Hematopoietic multipotent progenitor cell treated with erythropoietin and hydrocortisone succinate and interleukin-3 and kit ligand, for 15 days (in vitro differentiated cells): Measurements from ENCODE around the gene C1QTNF4.
A peak's percentile ranks its signal among the peaks of the same experiment; 100 is the strongest.
"Not testable (repeated sequence)": the region's sequence is repeated elsewhere in the genome, so short reads cannot be mapped to it uniquely, and the experiment has no call there.

Experiments
- DNase-seq: peaks from one replicate; pipeline ENCODE4 v3.0.0-alpha.2; 2015; ENCODE audit warnings: low spot score

C1QTNF4 gene

DNA sequence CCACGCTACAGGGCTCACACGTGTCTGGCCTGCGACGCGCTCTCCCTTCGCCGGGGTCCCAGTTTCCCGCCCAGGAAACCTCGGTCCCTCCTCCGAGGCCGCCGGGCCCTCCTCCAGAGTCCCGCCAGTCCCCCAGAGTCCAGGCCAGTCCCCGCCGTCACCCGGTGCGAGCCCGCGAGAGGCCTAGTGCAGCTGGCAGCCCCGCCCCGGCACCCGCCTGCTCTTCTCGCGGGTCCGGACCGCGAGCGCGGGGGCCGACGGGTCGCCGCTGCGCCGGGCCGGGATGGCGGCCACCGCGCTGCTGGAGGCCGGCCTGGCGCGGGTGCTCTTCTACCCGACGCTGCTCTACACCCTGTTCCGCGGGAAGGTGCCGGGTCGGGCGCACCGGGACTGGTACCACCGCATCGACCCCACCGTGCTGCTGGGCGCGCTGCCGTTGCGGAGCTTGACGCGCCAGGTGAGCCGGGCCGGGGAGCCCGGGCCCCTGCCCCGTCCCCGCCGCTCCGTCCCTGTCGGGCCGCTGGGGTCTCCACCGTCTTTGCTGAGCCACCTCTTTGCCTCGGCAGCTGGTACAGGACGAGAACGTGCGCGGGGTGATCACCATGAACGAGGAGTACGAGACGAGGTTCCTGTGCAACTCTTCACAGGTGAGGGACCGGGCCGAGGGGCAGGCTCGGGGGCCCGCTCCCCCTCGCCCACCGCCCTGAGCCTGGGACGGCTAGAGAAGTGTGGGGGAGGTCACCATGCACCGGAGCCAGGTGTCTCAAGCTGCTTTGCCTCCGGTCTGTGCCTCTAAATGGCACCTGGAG, 28.7 kb downstream of the C1QTNF4 start, which contains the start of gene PTPMT1:
TSS of gene PTPMT1 (plus strand) at position 260 of the 809 bp plus-strand sequence. CDS start at position 284, 24 bp downstream.
- DNase-seq = peak; percentile 58

GRCh38 chr11:47564933-47565339, 29.3 kb downstream of the C1QTNF4 start:
- DNase-seq = no peak

DNA sequence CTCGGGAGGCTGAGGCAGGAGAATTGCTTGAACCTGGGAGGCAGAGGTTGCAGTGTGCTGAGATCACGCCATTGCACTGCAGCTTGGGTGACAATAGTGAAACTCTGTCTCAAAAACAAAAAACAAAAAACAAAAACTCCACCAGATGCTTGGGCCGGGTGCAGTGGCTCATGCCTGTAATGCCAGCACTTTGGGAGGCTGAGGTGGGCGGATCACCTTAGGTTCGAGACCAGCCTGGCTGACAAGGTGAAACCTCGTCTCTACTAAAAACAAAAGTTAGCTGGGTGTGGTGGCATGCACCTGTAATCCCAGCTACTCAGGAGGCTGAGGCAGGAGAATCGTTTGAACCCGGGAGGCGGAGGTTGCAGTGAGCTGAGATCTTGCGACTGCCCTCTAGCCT, 29.8 kb downstream of the C1QTNF4 start:
- not testable (repeated sequence) for DNase-seq

DNA sequence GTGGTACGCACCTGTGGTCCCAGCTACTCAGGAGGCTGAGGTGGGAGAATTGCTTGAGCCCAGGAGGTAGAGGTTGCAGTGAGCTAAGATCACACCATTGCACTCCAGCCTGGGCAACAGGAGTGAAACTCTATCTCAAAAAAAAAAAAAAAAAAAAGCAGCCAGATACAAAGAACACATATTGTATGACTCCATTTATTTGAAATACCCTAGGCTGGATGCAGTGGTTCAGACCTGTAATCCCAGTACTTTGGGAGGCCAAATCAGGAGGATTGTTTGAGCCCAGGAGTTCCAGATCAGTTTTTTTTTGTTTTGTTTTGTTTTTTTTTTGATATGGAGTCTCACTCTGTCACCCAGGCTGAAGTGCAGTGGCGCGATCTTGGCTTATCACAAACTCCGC, 31.8 kb downstream of the C1QTNF4 start:
- not testable (repeated sequence) for DNase-seq

GRCh38 chr11:47560426-47560825, 33.8 kb downstream of the C1QTNF4 start:
- DNase-seq = no peak

GRCh38 chr11:47558695-47559094, 35.5 kb downstream of the C1QTNF4 start:
- no peak for DNase-seq

GRCh38 chr11:47557004-47557403, 37.2 kb downstream of the C1QTNF4 start:
- DNase-seq = not testable (repeated sequence)

- no peak for DNase-seq
Measured at GRCh38 chr11:47553406-47553743, 40.8 kb downstream of the C1QTNF4 start.

GRCh38 chr11:47552566-47553405, 41.4 kb downstream of the C1QTNF4 start, which contains the start of gene CELF1:
CELF1 (minus strand) TSS chr11:47553132; CDS start chr11:47499523, 53,609 bp downstream.
- peak; percentile 93 for DNase-seq

DNA sequence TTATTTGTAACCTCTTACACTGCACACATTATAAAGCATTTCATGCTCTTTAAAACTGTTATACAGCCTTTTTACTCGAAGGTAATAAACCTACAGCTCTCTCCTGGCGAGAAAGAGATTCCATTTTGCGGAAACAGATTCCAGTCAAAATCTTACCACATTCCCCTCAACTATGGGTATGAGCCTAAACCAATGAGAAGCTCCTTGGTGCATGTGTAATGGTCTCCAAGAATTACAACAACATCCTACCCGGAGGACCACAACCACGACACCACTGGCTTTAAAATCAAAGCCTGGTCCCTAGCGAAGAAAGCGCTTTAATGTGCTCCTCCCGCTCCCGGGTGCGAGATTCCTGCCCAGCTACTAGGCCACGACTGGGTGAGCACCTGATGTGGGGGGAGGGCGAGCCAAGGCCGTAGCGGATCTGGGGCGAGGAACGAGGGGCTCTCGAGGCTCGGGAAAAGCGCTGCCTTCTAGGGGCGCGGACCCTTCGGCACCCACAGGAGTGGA, 42.1 kb downstream of the C1QTNF4 start:
- DNase-seq = no peak

DNA sequence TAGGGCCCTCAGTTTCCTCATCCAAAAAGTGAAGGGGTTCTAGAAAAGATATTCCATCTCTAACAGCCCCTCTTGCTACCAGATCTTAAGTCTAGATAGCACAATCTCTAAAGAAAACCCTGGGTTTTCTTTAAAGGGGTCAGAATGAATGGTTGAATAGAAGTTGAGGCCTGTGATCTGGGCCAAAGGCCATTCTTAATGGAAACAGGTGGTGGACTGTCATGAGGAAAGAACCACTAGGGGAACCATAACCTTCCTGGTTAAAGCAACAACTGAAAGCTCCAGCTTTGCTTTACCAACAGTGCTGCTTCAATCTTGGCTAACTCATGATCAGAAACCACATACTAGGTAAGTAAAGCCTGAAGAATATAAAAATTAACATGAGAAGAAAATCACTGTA, 43.1 kb downstream of the C1QTNF4 start:
- peak; percentile 30 for DNase-seq

DNA sequence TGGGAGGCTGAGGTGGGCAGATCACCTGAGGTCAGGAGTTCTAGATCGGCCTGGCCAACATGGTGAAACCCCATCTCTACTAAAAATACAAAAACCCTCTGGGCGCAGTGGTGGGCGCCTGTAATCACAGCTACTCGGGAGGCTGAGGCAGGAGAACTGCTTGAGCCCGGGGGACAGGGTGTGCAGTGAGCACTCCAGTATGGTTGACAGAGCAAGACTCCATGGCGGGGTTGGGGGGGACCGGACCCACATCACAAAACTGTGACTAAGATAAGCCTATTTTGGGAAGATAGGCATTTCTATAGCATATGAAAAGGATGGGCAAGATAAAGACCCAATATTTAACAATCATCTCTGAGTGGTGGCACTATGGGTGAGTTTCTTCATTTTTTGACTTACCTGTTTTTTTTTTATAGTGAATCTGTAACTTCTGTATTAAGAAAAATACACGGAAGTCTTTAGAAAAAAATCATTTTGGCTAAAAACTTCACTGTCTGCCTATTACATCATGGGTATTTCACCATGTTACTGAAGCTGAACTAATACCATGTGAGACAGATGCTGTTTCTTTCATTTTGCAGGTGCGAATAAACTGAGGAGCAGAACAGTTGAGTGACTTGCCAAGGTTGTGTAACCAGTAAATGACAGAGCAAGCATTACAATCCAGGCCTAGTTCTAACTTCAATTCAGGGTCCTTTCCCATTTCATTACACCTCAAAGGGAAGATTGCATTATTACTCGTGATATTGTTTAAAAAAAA, 43.7 kb downstream of the C1QTNF4 start:
- DNase-seq = no peak

DNA sequence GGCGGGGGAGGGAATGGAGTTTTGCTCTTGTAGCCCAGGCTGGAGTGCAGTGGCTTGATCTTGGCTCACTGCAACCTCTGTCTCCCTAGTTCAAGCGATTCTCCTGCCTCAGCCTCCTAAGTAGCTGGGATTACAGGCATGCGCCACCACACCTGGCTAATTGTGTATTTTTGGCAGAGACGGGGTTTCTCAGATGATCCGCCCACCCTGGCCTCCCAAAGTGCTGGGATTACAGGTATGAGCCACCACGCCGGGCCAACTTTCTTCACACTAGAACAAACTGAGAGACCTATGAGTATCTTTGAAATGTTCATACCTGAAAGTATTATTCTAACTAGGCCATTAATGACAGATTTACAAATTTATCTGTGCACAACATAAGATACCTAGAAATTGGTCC, 47.9 kb downstream of the C1QTNF4 start:
- not testable (repeated sequence) for DNase-seq

GRCh38 chr11:47545298-47545697, 48.9 kb downstream of the C1QTNF4 start:
- DNase-seq = no peak

GRCh38 chr11:47541070-47541469, 53.1 kb downstream of the C1QTNF4 start:
- no peak for DNase-seq

GRCh38 chr11:47539681-47540039, 54.6 kb downstream of the C1QTNF4 start:
- no peak for DNase-seq
